Inflammatory macrophage treated with lipopolysaccharide for 1 hour (primary cell): ENCODE data around the gene ZNF407.
A peak's percentile ranks its signal among the peaks of the same experiment; 100 is the strongest.
"Not testable (repeated sequence)": the region's sequence is repeated elsewhere in the genome, so short reads cannot be mapped to it uniquely, and the experiment has no call there.

Experiments
- DNase-seq, 2 donors: peaks; one replicate each; pipeline ENCODE4 v3.0.0-alpha.2; 2020 to 2022

Gene ZNF407

DNA sequence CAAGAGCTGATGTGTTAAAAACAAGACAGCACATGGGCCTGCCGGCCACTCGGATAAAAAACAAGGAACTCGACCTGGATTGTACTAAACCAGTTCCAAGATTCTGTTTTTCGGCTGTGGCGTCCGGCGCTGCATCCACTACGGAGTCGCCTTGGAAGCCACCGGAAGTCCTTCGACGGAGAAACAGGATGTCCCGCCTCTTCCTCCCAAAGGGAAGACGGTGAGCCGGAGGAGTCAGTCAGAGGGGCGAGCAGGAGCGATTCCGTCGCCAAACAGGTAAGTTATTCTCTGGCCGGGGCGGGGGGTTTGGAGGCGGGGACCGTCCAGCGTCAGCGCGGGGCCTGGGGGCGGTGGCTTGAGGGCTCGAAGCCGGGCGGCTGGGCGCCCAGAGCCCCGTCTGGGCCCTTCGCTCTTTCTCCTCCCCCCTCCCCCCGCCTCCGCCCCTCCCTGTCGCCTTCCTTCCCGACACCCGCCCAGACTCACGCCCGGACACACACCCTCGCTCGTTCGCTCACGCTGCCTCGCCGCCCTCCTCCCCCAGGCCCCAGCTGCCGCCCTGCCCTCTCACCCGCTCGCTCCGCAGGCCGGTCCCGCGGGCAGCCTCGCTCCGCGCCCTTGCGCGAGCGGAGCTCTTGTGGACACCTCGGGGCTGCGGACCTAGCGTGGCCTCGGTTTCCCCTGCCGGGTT lies at the start of gene ZNF407:
ZNF407 (plus strand) TSS at position 209 of the 688 bp plus-strand sequence. CDS start 33,150 bp downstream, outside the sequence.
- DNase-seq, result peak; percentile 84 to 90

GRCh38 chr18:74549591-74550104 lies 48.0 kb upstream of the ZNF407 start:
- DNase-seq, result no peak

GRCh38 chr18:74550886-74551285 lies 46.8 kb upstream of the ZNF407 start:
- DNase-seq, result no peak

GRCh38 chr18:74551452-74551851 lies 46.2 kb upstream of the ZNF407 start:
- no peak for DNase-seq

- peak; percentile 70 to 96 for DNase-seq
Observed at GRCh38 chr18:74551936-74552555, 45.6 kb upstream of the ZNF407 start.

- DNase-seq, result no peak
Observed at GRCh38 chr18:74556126-74556525, 41.5 kb upstream of the ZNF407 start.

DNA sequence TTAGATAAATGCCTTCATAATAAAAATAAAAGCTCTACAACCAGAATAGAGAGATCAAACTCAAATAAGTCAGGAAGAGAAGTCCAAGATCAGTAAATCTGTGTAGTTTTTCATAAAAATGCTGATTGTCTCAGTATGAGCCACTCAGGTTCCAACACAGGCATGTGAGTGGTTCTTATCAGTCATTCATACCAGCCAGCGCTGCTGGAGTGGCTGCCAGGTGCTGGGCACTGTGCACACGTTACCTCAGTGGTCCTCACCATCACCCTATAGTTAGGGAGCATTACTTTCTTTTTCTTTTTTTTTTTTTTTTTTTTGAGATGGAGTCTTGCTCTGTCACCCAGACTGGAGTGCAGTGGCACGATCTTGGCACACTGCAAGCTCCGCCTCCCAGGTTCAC lies 39.6 kb upstream of the ZNF407 start:
- no peak for DNase-seq

DNA sequence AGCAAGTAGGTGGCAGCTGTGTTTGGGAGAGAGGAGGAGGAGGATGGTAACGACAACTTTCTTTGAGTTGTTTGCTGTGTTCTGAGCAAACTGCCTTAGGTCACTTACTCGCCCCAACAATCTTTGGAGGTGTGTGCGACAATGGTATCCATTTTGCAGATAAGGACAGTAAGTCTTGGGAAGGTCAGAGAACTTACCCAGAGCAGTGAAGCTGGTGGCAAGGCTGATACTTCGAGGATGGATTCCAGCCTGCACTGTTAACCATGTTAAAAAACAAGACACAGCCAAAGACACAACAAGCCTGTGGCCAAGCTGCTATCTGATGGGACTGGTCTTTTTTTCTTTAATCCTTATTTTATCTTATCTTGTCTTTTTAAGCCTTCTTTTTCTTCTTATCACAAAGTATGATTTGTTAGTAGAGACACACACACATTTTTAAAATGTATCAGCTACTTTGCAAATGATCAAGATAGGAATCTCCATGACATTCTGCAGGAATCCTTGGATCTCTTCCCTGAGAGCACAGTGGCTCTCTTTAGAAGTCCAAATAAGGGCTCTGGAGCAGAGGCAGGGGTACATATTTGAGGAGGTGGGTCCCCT lies 35.4 kb upstream of the ZNF407 start:
- DNase-seq, result no peak

DNA sequence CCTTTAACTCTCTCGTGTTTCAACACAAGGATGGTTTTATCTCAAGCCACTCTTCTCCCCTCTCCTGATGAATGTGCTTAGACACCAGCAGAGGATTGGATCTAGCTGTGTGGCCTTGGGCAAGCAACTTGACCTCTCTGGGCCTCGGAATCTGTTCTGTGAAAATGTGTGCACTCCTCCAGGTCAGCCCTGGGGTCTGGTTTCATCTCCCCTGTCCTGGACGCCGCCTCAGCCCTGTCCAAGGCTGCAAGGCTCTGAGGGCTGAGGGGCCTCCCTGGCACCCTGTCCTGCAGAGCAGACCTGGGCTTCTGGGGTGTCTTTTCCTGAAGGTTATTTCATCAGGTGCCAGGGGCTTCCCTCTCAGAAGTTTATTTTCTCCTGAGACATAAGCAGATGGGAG lies 34.9 kb upstream of the ZNF407 start:
- no peak for DNase-seq

- DNase-seq, result no peak
Observed at GRCh38 chr18:74563999-74564398, 33.7 kb upstream of the ZNF407 start.

DNA sequence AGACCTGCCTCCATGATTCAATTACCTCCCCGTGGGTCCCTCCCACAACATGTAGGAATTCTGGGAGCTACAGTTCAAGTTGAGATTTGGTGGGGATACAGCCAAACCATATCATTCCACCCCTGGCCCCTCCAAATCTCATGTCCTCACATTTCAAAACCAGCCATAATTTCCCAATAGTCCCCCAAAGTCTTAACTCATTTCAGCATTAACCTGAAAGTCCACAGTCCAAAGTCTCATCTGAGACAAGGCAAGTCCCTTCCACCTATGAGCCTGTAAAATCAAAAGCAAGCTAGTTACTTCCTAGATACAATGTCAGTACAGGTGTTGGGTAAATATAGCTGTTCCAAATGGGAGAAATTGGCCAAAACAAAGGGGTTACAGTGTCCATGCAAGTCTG lies 32.5 kb upstream of the ZNF407 start:
- not testable (repeated sequence) for DNase-seq

DNA sequence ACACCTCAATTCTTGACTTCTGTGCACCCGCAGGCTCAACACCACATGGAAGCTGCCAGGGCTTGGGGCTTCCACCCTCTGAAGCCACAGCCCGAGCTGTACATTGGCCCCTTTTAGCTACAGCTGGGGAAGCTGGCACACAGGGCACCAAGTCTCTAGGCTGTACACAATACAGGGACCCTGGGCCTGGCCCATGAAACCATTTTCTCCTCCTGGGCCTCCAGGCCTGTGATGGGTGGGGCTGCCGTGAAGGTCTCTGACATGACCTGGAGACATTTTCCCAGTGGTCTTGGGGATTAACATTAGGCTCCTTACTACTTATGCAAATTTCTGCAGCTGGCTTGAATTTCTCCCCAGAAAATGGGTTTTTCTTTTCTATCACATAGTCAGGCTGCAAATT lies 31.7 kb upstream of the ZNF407 start:
- not testable (repeated sequence) for DNase-seq

DNA sequence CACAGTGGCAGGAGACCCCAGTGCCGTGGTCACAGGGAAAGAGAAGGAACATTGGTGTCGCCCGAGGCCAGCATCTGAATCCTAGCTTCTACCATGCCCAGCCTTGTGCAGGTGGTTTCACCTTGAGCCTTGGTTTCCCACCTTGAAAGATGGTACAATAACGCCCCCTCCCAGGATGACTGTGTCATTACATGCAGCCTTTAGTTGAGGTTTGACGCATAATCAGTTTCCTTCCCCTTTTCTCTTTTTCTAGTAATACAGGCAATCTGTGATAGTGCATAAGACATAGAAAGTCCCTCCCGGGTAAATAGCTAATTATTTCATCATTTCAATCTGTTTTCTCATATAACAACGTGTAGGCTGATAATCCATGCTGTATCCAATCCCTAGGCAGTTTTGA lies 29.8 kb upstream of the ZNF407 start:
- peak; percentile 68 to 73 for DNase-seq

DNA sequence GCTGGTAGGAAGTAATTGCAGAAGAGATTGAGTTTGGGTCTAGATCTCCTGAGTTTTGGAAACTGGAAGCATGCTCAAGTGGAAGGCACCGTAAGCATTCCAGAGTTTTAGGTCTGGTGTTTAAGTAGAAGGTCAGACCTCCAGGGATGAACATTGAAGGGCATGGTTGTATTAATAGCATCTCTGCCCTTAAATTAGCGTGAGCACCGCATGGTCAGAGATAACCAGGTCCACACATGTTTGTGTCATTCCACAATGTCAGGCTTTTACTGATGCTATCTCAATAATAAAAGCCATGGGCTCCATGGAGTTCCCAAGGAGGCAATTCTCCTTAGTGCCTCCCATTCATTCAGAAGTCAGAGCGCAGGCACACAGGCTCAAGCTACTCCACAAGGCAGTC lies 28.3 kb upstream of the ZNF407 start:
- no peak for DNase-seq

DNA sequence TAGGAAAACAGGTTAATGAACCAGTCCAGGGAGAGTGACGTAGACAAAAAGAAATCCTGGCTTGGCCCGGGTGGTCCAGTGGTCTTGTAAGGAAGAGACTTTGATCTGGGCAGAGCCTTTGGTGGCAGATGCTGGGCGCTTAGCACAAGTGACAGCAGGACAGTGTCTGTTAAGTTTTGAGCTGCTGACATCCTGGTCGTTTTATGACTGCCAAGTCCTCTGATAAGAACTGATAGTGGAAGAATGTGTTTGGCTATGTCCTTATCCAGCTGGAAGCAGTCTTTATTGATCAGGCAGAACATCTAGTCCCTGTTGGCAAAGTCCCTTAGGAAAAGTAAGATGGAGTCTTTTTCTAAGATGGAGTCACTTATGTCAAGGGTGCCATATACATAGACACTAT lies 27.4 kb upstream of the ZNF407 start:
- no peak for DNase-seq

DNA sequence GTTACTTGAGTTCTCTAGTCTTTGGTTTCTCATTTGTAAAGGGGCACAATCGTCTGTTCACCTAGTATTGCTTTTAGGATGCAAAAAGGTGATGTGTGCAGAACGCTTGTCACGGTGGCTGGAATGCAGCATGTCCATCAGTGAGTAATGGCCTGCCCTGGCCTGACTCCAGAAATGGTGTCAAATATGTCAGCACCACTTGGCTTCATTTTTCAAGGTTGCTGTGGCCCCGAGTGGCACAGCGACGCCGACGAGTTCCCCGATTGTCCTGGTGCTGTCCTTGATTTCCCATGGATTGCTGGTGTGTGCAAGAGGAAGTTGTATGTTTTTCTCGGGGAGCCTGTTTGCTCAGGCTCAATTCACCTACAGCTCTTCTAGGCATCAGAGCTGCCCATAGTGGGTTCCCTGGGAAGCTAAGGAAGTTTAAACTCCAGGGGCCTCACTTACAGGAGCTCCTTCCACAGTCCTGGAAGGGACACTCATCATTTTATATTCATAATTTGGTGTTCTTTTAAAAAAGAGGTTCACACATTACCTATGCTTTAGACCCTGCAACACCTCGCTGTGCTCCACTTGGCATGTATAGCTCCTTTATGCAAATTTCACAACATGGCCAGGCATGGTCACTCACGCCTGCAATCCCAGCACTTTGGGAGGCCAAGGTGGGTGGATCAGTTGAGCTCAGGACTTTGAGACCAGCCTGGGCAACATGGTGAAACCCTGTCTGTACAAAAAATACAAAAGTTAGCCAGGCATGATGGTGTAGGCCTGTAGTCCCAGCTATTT lies 25.6 kb upstream of the ZNF407 start:
- no peak for DNase-seq

- DNase-seq, result no peak
Observed at GRCh38 chr18:74573053-74573452, 24.6 kb upstream of the ZNF407 start.

- no peak for DNase-seq
Observed at GRCh38 chr18:74574916-74575315, 22.8 kb upstream of the ZNF407 start.

DNA sequence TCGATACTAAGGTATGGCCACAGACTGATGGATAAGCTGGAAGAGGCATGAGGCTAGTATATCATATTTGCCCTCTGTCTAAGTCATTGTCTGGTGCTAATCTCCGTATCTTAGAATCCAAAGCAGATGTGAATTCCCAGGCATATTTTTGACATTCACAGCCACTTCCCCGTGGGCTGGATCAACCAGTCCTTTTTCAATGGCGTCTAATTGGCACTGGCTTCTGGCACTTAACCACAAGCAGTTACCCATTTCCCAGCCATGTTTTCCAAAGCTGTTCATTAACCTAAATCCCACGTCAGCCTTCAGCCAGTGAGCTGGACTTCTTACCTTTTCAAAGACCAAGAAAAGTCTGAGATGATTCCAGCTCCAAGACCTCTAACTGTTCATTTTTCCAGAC lies 20.7 kb upstream of the ZNF407 start:
- no peak for DNase-seq

GRCh38 chr18:74579496-74580065 lies 18.1 kb upstream of the ZNF407 start:
- no peak for DNase-seq

DNA sequence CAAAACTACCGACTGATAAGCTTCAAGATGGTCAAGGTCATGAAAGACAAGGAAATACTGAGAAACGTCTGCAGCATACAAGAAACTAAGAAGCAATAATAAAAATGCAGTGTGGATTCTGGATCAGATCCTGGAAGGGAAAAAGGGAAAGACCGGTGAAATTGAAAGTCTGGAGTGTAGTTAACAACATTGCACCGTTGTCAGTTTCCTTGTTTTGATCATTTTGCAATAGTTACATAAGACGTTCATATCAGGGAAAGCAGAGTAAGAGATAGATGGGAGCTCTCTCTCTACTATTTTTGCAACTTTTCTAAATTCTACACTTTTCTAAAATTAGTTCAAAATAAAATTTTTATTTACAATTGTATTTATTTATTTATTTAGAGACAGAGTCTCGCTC lies 15.0 kb upstream of the ZNF407 start:
- peak in 1 of 2 donors; percentile 29 for DNase-seq

- no peak for DNase-seq
Observed at GRCh38 chr18:74587441-74587840, 10.2 kb upstream of the ZNF407 start.

DNA sequence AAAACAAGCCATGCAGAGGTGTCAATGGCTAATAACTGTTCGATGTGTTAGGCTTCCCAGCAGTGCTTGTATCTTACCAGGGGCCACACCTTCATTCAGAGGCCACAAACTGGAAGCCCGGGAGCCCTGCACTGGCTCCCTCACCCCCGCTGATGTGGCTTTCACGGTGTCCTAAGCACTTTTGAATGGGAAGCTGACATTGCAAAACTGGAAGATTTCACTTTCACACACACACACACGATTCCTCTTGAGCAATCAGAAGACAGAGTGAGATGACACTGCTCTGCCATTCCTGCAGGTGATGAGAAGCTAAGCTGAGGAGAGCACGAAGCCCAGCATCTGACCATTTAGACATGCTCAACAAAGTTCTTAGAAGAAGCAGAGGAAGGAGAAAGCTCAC lies 8.6 kb upstream of the ZNF407 start:
- DNase-seq, result peak; percentile 81 to 83
